Pancreas (tissue), 10 donors: ENCODE results near the gene ADCY3. TPM values are rescaled to one million over a fixed set of nuclear protein-coding genes. Genes with fewer than 3 reads are reported as not detected.

ENCODE experiments used
- ATAC-seq, 4 donors: fragments of 200-7000 bp; cut with Tn5 transposase; one replicate each; pipeline versions ENCODE4 v1.8.0 to v1.9.1; 2020; ENCODE audit warnings: mild to moderate bottlenecking in 4 of 4, moderate library complexity in 4 of 4
- DNase-seq, 6 donors: peaks; one replicate each; pipeline ENCODE4 v3.0.0-alpha.2; 2020
- FAIRE-seq: peaks from 2 replicates; lab custom pipeline; 2012; peaks lifted over from hg19 to GRCh38; lab: Jason Lieb, UNC
- H3K27ac ChIP-seq, 4 donors: fragments of 200-600 bp; sonication (generic); 1 replicate in 3 of 4; 2 replicates in 1 of 4; pipeline versions ENCODE4 v1.5.0 to v1.8.0; 2020
- H3K27me3 ChIP-seq, 4 donors: fragments of 200-600 bp; one replicate each; pipeline ENCODE4 v1.8.0; 2021
- H3K36me3 ChIP-seq, 3 donors: fragments of 200-600 bp; sonication (generic) in 1 of 3; one replicate each; pipeline versions ENCODE4 v1.5.0 to v1.8.0; 2020 to 2021
- H3K4me1 ChIP-seq, 3 donors: fragments of 200-600 bp; one replicate each; pipeline ENCODE4 v1.8.0; 2021
- H3K4me3 ChIP-seq, 4 donors: fragments of 200-600 bp; sonication (generic) in 2 of 4; one replicate each; pipeline versions ENCODE4 v1.5.0 to v1.8.0; 2020 to 2021
- H3K9me3 ChIP-seq, 4 donors: fragments of 200-600 bp; one replicate each; pipeline ENCODE4 v1.8.0; 2021
- WGBS, 2 donors: extraction: QIAGEN DNeasy Blood & Tissue Kit; methylation state at CpG; one replicate each; pipeline ENCODE4 v1.1.7; 2013; 5-methylcytosine and 5-hydroxymethylcytosine counted together
- intact Hi-C, 3 donors: fragments of 100-400 bp; cut with DNase I; formaldehyde crosslinking; loops; one replicate each; pipeline versions ENCODE4 v1.11.1 to v1.14.2; 2022
- polyA plus RNA-seq, 2 donors: library from polyadenylated mRNA; stranded (reverse); fragments of 200-250 nt; gene quantifications; one replicate each; pipeline ENCODE4 v1.2.3, GENCODE V29; 2013
- total RNA-seq, 6 donors: library from RNA; stranded (reverse); fragmentation: NEBNext Ultra II Directional in 4 of 6; extraction: Animal tissue kit (Norgen Biotek cat#: 25700) in 4 of 6; gene quantifications; one replicate each; pipeline versions ENCODE4 v1.2.1 to v1.2.4, GENCODE V29; 2021 to 2023
- TF ChIP-seq, protein P1 (sequence below), 4 donors: fragments of 200-600 bp; sonication (generic) in 3 of 4; IDR thresholded peaks; one replicate each; pipeline versions ENCODE4 v1.5.0 to v1.8.0; 2021; ENCODE audit warnings: antibody characterized with exemption in 4 of 4
- donor health status: healthy with polysubstance abuse.
- donor health status: DM: no; HTN: no; CAD: no; lungs with moderate emphysema.
- donor health status: DM: no; HTN: no; CAD: no.
- donor health status: control.
- donor health status: control.
- donor health status: Bipolar disorder and iron deficiency.
- donor health status: DM: yes; HTN: yes; CAD: no.
- donor health status: DM: no; HTN: no; CAD: no.
- donor health status: DM: no; HTN: no; CAD: no.
- donor health status: DM: yes; HTN: yes; CAD: no.

Gene ADCY3
- total and polyA plus RNA-seq, 8 donors: 4.7 to 29.4 (median 11.0) TPM

- no peaks in the 10 kb centered on the region for H3K4me1 ChIP-seq
- H3K36me3 ChIP-seq: no peaks in the 10 kb centered on the region
- no peak overlapping the region for H3K27ac ChIP-seq
- no peaks in the 10 kb centered on the region for H3K9me3 ChIP-seq
- FAIRE-seq (no peak), DNase-seq (no peak), ATAC-seq (no peak)
- intact Hi-C loops: no loop called here
- TF ChIP-seq, protein P1, sequence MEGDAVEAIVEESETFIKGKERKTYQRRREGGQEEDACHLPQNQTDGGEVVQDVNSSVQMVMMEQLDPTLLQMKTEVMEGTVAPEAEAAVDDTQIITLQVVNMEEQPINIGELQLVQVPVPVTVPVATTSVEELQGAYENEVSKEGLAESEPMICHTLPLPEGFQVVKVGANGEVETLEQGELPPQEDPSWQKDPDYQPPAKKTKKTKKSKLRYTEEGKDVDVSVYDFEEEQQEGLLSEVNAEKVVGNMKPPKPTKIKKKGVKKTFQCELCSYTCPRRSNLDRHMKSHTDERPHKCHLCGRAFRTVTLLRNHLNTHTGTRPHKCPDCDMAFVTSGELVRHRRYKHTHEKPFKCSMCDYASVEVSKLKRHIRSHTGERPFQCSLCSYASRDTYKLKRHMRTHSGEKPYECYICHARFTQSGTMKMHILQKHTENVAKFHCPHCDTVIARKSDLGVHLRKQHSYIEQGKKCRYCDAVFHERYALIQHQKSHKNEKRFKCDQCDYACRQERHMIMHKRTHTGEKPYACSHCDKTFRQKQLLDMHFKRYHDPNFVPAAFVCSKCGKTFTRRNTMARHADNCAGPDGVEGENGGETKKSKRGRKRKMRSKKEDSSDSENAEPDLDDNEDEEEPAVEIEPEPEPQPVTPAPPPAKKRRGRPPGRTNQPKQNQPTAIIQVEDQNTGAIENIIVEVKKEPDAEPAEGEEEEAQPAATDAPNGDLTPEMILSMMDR (IDR thresholded peaks at IDR 0.05): no peak
- 94 to 100% methylated on average over 2 of the region's 2 CpGs for WGBS, 2 donors
- no peak overlapping the region for H3K4me3 ChIP-seq
- H3K27me3 ChIP-seq: no peaks in the 10 kb centered on the region
Measured at GRCh38 chr2:24797644-24798043, 122.4 kb downstream of the ADCY3 start.

DNA sequence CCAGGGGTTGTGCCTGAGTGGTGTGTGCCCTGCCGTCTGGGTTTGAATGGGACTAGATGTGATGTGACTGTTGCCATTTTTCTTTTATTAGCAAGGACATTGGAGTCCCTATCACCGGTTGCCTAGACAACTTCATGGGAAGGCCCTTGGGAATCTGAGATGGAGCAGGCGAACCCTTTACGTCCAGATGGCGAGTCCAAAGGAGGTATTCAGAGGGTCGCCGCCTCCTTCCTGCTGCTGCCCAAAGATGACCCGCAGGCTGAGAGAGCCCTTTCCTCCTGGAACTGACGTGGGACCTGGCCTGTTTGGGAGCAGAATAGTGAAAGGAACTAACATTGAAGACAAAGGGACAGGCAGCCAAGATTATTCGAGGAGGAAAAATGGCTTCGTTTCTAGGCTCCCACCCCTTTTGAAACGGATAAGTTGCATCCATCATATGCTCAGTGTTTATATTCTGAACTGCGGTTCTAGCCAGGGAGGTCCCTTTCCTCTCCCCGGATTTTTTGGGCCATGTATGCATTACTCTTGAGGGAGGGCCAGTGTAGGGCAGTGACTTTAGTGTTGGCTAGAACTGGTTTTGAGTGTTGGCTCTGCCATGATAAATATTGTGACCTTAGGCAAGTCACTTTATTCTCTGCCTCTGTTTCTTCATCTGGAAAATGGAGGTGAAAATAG lies 126.1 kb downstream of the ADCY3 start:
- H3K4me3 ChIP-seq: peak overlapping the region; percentile 63 to 78 (median 71)
- 9 to 15% methylated on average over 14 of the region's 14 CpGs for WGBS, 2 donors
- intact Hi-C loops: no loop called here
- FAIRE-seq (no peak), DNase-seq (no peak), ATAC-seq (no peak)
- H3K27me3 ChIP-seq: no peaks in the 10 kb centered on the region
- TF ChIP-seq, protein P1 (IDR thresholded peaks at IDR 0.05): no peak
- no peak overlapping the region for H3K27ac ChIP-seq
- no peaks in the 10 kb centered on the region for H3K36me3 ChIP-seq
- peaks cover 0 to 6% (median 0%) of the 10 kb centered on the region in 3 donors for H3K4me1 ChIP-seq
- H3K9me3 ChIP-seq: no peaks in the 10 kb centered on the region

DNA sequence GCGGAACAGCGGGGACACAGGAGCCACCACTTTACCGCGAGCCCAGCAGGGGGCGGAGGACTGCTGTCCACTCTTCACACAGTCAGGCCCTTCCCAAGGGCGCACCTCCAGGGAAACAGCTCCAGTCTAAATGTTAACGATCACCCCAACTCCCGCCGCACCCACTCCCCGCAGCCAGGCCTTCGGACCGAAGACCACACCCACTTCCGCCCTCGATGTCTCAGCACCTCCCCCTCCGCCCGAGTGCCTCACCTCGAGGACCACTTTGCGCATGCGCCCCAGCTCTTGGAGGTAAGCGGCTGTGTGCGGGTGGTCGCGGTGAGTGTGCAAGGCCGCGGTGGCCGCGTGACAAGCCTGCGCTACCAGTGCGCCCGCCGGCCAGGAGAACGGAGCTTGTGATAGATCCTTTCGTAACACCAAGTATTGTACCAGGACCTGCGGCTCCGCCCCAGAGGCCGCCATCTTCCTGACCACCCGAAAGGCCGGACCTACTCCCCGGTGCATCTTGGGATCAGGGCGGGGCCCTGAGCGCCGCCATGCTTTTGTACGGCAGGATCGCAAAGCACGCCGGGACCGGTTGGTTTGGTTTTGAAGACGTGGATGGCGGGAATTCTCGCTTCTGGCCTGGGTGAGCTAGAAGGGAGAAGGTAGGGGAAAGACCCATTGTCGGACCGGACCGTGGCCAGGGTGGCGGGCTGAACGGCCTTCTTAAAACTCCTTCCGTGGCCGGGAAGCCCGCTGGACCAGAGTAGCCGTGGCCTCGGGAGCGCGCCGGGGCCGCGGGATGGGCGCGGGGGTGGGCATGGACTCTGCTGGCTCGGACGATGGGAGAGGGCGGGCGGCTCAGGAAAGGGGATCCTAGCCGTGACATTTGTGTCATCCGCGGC lies 126.9 kb downstream of the ADCY3 start, which contains the start of the genes CENPO and PTRHD1:
CENPO (plus strand) TSS at position 552 of the 887 bp plus-strand sequence. CDS start 495 bp downstream, outside the sequence.
PTRHD1 (minus strand) TSS at position 518 of the 887 bp plus-strand sequence; CDS start at position 504, 14 bp downstream.
- 0% methylated on average over 73 to 74 of the region's 74 CpGs for WGBS, 2 donors
- Histone ChIP-seq H3K9me3 (no peaks in the 10 kb centered on the region), H3K4me1 (peaks cover 0 to 6% (median 0%) of the 10 kb centered on the region in 3 donors), H3K27me3 (no peaks in the 10 kb centered on the region), H3K27ac (peak within 1 kb of the TSS; percentile 98 to 99 (median 99)), H3K36me3 (no peaks in the 10 kb centered on the region), H3K4me3 (peak within 1 kb of the TSS; percentile 63 to 78 (median 71))
- FAIRE-seq (no peak), ATAC-seq (peak; percentile 96 to 99 (median 98)), DNase-seq (peak; percentile 94 to 99 (median 96))
- intact Hi-C loops: no loop called here
- TF ChIP-seq, protein P1 (IDR thresholded peaks at IDR 0.05): peak; percentile 14 to 54 (median 46)

DNA sequence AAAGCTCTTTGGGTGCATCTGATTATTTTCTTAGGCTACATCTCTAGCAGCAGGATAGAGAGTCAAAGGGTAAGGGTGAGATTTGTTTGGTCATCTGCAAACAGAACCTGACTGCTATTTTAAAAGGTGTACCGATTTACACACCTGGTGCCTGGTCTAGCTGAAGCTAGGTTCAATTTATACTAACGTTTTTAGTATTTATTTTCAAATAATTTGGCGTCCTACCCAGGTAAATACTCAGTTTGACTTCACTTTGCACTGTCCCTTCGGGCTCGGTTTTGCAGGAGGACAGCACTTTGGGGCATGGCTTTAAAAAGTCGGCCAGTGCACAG lies 127.5 kb downstream of the ADCY3 start:
- TF ChIP-seq, protein P1 (IDR thresholded peaks at IDR 0.05): no peak
- Histone ChIP-seq H3K36me3 (no peaks in the 10 kb centered on the region), H3K4me3 (peak overlapping the region; percentile 63 to 78 (median 71)), H3K9me3 (no peaks in the 10 kb centered on the region), H3K4me1 (peaks cover 0 to 6% (median 0%) of the 10 kb centered on the region in 3 donors), H3K27me3 (no peaks in the 10 kb centered on the region), H3K27ac (peak overlapping the region; percentile 98 to 99 (median 99))
- intact Hi-C loops: no loop called here
- peak in 2 of 4 donors; percentile 0 to 2 for ATAC-seq
- no peak for DNase-seq
- FAIRE-seq: no peak
- 0 to 1% methylated on average over 6 of the region's 6 CpGs for WGBS, 2 donors
